ENCODE measurements around the gene WIPF1. TPM values are rescaled to one million over a fixed set of nuclear protein-coding genes. Genes with fewer than 3 reads are reported as not detected.

Gene WIPF1
- total and polyA plus RNA-seq, 2 experiments from 2014 or later, result 20.1 to 32.7 TPM

DNA sequence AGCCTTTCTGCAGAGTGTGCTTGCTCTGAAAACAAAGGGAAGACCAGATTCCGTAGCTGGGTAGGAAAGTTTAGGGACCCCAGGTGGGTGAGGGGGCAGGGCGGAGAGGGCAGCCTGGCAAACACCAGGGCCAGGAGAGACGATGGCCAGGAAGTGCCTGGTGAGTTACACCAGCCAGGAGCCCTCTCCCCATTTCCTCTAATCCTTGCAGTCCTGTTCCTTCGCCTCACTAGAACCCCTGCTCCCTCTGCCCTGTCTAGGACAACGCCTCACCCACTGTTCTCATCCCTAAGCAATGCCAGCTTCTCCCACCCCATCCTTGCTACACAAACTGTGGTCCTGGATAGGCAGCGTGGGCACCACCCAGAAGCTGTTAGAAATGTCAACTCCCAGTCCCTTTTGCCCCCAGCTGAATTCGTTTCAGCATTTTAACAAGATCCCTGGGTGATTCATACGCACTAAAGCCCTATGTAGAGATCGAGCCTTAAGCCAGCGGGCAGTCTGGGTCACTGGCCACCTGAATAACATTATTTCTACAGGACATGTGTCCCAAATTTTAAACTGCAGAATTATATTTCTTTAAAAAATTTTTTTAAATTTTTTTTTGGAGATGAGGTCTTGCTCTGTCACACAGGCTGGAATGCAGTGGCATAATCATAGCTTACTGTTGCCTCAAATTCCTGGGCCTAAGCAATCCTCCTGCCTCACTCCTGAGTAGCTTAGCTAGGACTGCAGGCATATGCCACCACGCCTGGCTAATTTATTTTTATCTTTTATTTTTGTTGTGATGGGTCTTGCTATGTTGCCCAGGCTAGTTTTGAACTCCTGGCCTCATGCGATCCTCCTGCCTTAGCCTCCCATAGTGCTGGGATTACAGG lies 10.9 kb downstream of the WIPF1 start:
- H3K27me3 ChIP-seq, result no peaks in the 10 kb centered on the region
- TF ChIP-seq, protein P1, sequence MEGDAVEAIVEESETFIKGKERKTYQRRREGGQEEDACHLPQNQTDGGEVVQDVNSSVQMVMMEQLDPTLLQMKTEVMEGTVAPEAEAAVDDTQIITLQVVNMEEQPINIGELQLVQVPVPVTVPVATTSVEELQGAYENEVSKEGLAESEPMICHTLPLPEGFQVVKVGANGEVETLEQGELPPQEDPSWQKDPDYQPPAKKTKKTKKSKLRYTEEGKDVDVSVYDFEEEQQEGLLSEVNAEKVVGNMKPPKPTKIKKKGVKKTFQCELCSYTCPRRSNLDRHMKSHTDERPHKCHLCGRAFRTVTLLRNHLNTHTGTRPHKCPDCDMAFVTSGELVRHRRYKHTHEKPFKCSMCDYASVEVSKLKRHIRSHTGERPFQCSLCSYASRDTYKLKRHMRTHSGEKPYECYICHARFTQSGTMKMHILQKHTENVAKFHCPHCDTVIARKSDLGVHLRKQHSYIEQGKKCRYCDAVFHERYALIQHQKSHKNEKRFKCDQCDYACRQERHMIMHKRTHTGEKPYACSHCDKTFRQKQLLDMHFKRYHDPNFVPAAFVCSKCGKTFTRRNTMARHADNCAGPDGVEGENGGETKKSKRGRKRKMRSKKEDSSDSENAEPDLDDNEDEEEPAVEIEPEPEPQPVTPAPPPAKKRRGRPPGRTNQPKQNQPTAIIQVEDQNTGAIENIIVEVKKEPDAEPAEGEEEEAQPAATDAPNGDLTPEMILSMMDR (IDR thresholded peaks at IDR 0.05; ENCODE audit: poor library complexity), result no peak
- TF ChIP-seq EZH2phosphoT487 (IDR thresholded peaks at IDR 0.05; ENCODE audit: low read depth, severe bottlenecking, unreplicated experiment) (no peak), EZH2 (IDR thresholded peaks at IDR 0.05; ENCODE audit: borderline replicate concordance) (no peak)
- no peak overlapping the region for H3K4me2 ChIP-seq
- no peaks in the 10 kb centered on the region for H4K20me1 ChIP-seq (ENCODE audit: insufficient read depth, poor library complexity, severe bottlenecking)
- no peak overlapping the region for H3K4me3 ChIP-seq
- H3K36me3 ChIP-seq (replicated peaks; ENCODE audit: insufficient read depth, low read depth), result no peaks in the 10 kb centered on the region
- H3K4me1 ChIP-seq (ENCODE audit: insufficient read depth), result peaks cover 10% of the 10 kb centered on the region
- 86% methylated on average over 12 of the region's 12 CpGs for WGBS (ENCODE audit: low lambda C conversion rate, missing lambda C conversion rate)
- no peak overlapping the region for H2AFZ ChIP-seq
- H3K9me3 ChIP-seq (ENCODE audit: low read depth), result no peaks in the 10 kb centered on the region
- no peak for DNase-seq (ENCODE audit: low spot score)
- no peak overlapping the region for H3K27ac ChIP-seq
- no peaks in the 10 kb centered on the region for H3K79me2 ChIP-seq
- H3K9me2 ChIP-seq (replicated peaks; ENCODE audit: insufficient read depth), result no peaks in the 10 kb centered on the region

DNA sequence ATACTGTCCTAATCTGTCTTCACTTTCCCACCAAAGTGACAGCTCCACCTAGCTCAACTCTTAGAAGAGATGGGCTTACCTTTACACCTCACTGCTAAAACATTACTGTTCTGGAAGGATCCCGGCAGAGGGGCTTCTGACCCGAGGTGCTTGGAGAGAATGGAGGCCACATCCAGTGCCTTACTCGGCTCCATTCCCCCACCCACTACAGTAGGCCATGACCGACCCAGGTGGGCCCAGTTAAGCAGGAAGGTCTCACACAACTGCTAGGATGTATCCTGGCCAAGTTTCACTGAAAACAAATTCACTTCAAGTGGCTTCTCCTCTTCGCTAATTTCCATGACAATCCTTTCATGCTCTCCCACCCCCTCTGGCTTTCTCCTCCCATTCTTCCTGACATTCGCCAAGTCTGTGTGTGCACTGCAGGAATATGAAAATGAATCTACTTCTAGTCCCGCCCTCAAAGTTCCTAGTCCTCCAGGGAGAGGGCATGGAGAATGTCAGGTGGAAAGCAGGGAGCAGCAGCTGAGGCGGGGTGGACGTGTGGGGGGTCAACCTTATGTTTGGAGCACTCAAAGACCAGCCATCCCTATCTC lies 11.8 kb downstream of the WIPF1 start:
- Histone ChIP-seq H3K27ac (no peak overlapping the region), H3K9me2 (replicated peaks; ENCODE audit: insufficient read depth) (no peaks in the 10 kb centered on the region)

DNA sequence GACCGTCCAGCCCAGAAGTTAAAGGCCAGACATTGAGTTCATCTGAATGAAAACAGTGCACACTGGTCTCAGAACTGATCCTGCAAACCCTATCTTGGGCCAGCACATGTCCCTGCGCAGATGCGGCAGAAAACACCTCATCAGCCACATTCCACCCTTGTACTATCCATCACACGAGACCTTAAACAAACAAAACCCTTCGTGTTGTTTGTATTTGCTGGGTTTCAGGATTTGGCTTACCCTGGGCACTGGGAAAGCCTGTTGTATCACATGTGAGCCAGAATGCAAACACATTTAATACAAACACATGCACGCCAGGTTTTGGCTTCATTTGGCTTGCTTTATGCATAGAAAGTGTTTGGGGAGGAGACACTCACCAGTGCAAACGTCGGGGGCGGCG lies 12.5 kb downstream of the WIPF1 start:
- no peak overlapping the region for H3K27ac ChIP-seq
- no peaks in the 10 kb centered on the region for H3K36me3 ChIP-seq (replicated peaks; ENCODE audit: insufficient read depth, low read depth)
- H3K4me1 ChIP-seq (ENCODE audit: insufficient read depth), result peaks cover 10% of the 10 kb centered on the region

More for the DNA sequence above, 11.8 kb downstream of the WIPF1 start:
- Histone ChIP-seq H3K4me3 (no peak overlapping the region), H3K4me1 (ENCODE audit: insufficient read depth) (peaks cover 10% of the 10 kb centered on the region), H3K9me3 (ENCODE audit: low read depth) (no peaks in the 10 kb centered on the region), H3K4me2 (no peak overlapping the region), H3K79me2 (no peaks in the 10 kb centered on the region), H2AFZ (no peak overlapping the region), H3K36me3 (replicated peaks; ENCODE audit: insufficient read depth, low read depth) (no peaks in the 10 kb centered on the region), H4K20me1 (ENCODE audit: insufficient read depth, poor library complexity, severe bottlenecking) (no peaks in the 10 kb centered on the region), H3K27me3 (no peaks in the 10 kb centered on the region)
- TF ChIP-seq, protein P1 (IDR thresholded peaks at IDR 0.05; ENCODE audit: poor library complexity), result no peak
- no peak for TF ChIP-seq EZH2phosphoT487 (IDR thresholded peaks at IDR 0.05; ENCODE audit: low read depth, severe bottlenecking, unreplicated experiment)
- no peak for TF ChIP-seq EZH2 (IDR thresholded peaks at IDR 0.05; ENCODE audit: borderline replicate concordance)
- DNase-seq (ENCODE audit: low spot score), result no peak
- WGBS (ENCODE audit: low lambda C conversion rate, missing lambda C conversion rate), result 76% methylated on average over 9 of the region's 9 CpGs

More for the DNA sequence above, 12.5 kb downstream of the WIPF1 start:
- Histone ChIP-seq H3K9me3 (ENCODE audit: low read depth) (no peaks in the 10 kb centered on the region), H3K9me2 (replicated peaks; ENCODE audit: insufficient read depth) (no peaks in the 10 kb centered on the region), H3K27me3 (no peaks in the 10 kb centered on the region), H4K20me1 (ENCODE audit: insufficient read depth, poor library complexity, severe bottlenecking) (no peaks in the 10 kb centered on the region), H3K4me2 (no peak overlapping the region), H3K79me2 (no peaks in the 10 kb centered on the region), H2AFZ (no peak overlapping the region), H3K4me3 (no peak overlapping the region)
- DNase-seq (ENCODE audit: low spot score), result no peak
- TF ChIP-seq EZH2 (IDR thresholded peaks at IDR 0.05; ENCODE audit: borderline replicate concordance) (no peak), EZH2phosphoT487 (IDR thresholded peaks at IDR 0.05; ENCODE audit: low read depth, severe bottlenecking, unreplicated experiment) (no peak)
- TF ChIP-seq, protein P1 (IDR thresholded peaks at IDR 0.05; ENCODE audit: poor library complexity), result no peak
- WGBS (ENCODE audit: low lambda C conversion rate, missing lambda C conversion rate), result 43% methylated on average over 10 of the region's 10 CpGs

All from hepatocyte (in vitro differentiated cells).